Measurements from ENCODE around the gene ATP5F1D.

Gene ATP5F1D

GRCh38 chr19:1268226-1269064, 26.9 kb downstream of the ATP5F1D start:
- no peak for TF ChIP-seq CTCF (IDR thresholded peaks at IDR 0.05; ENCODE audit: control insufficient read depth, insufficient read depth, low read depth, low read length, missing control alignments)
- DNase-seq (ENCODE audit: low read depth), result no peak
- no peak overlapping the region for H3K4me3 ChIP-seq (ENCODE audit: control insufficient read depth, low read depth, low read length)

- peak; percentile 96 for DNase-seq (ENCODE audit: low read depth)
- peak within 1 kb of the TSS; percentile 67 for H3K4me3 ChIP-seq (ENCODE audit: control insufficient read depth, low read depth, low read length)
- no peak for TF ChIP-seq CTCF (IDR thresholded peaks at IDR 0.05; ENCODE audit: control insufficient read depth, insufficient read depth, low read depth, low read length, missing control alignments)
Measured at GRCh38 chr19:1269065-1269477, 27.5 kb downstream of the ATP5F1D start, which contains the start of gene CIRBP. TSS of gene CIRBP (plus strand) at chr19:1269332. CDS start at chr19:1270934, 1,602 bp downstream.

- TF ChIP-seq CTCF (IDR thresholded peaks at IDR 0.05; ENCODE audit: control insufficient read depth, insufficient read depth, low read depth, low read length, missing control alignments), result no peak
- H3K4me3 ChIP-seq (ENCODE audit: control insufficient read depth, low read depth, low read length), result peak overlapping the region; percentile 67
- DNase-seq (ENCODE audit: low read depth), result no peak
Measured at GRCh38 chr19:1269478-1270212, 28.1 kb downstream of the ATP5F1D start.

- DNase-seq (ENCODE audit: low read depth), result no peak
- TF ChIP-seq CTCF (IDR thresholded peaks at IDR 0.05; ENCODE audit: control insufficient read depth, insufficient read depth, low read depth, low read length, missing control alignments), result no peak
Measured at GRCh38 chr19:1270213-1270853, 28.8 kb downstream of the ATP5F1D start.

GRCh38 chr19:1270854-1271527, 29.4 kb downstream of the ATP5F1D start:
- H3K4me3 ChIP-seq (ENCODE audit: control insufficient read depth, low read depth, low read length), result peak overlapping the region; percentile 67
- TF ChIP-seq CTCF (IDR thresholded peaks at IDR 0.05; ENCODE audit: control insufficient read depth, insufficient read depth, low read depth, low read length, missing control alignments), result no peak
- DNase-seq (ENCODE audit: low read depth), result no peak

More at GRCh38 chr19:1270213-1270853, 28.8 kb downstream of the ATP5F1D start:
- peak overlapping the region; percentile 67 for H3K4me3 ChIP-seq (ENCODE audit: control insufficient read depth, low read depth, low read length)
